GM13976 (cell line): ENCODE data around the gene PGM2L1.

ENCODE experiments used
- DNase-seq: peaks from one replicate; pipeline ENCODE4 v3.0.0; 2012; ENCODE audit warnings: low spot score
- CTCF ChIP-seq: IDR thresholded peaks from 2 replicates; pipeline ENCODE4 v1.5.1; 2012; ENCODE audit warnings: borderline replicate concordance, mild to moderate bottlenecking; ENCODE audit not compliant: insufficient read depth; ENCODE audit errors: extremely low read depth, missing control alignments, control extremely low read depth
- in situ Hi-C: fragments of 300-500 bp; cut with MboI; formaldehyde crosslinking; loops from one replicate; pipeline ENCODE4 v1.12.0; 2022; ENCODE audit warnings: low sequenced_read_pairs, mixed read lengths, inconsistent platforms; ENCODE audit not compliant: unreplicated experiment

Gene PGM2L1

GRCh38 chr11:74320538-74320937, 77.7 kb downstream of the PGM2L1 start:
- no peak for TF ChIP-seq CTCF
- no peak for DNase-seq
- in situ Hi-C loops: no loop called here

- in situ Hi-C loops: no loop called here
- TF ChIP-seq CTCF: no peak
- no peak for DNase-seq
Measured at GRCh38 chr11:74319139-74319816, 79.0 kb downstream of the PGM2L1 start.

- no peak for TF ChIP-seq CTCF
- no peak for DNase-seq
- in situ Hi-C loops: no loop called here
Measured at GRCh38 chr11:74318241-74318932, 79.8 kb downstream of the PGM2L1 start.

- in situ Hi-C loops: no loop called here
- no peak for DNase-seq
- TF ChIP-seq CTCF: no peak
Measured at GRCh38 chr11:74316772-74317505, 81.3 kb downstream of the PGM2L1 start.

GRCh38 chr11:74312326-74312725, 85.9 kb downstream of the PGM2L1 start:
- DNase-seq: no peak
- no peak for TF ChIP-seq CTCF
- in situ Hi-C loops: no loop called here

GRCh38 chr11:74311352-74311926, 86.8 kb downstream of the PGM2L1 start, which contains the start of gene P4HA3:
Gene P4HA3, minus strand, starts transcription at chr11:74311640. Its CDS starts 29 bp downstream, at chr11:74311611.
- DNase-seq: peak; percentile 79
- TF ChIP-seq CTCF: no peak
- in situ Hi-C loops: no loop called here
